GM13976 (cell line): ENCODE data around the gene NUDT14.

ENCODE experiments used
- DNase-seq: peaks from one replicate; pipeline ENCODE4 v3.0.0; 2012; ENCODE audit warnings: low spot score
- in situ Hi-C: fragments of 300-500 bp; cut with MboI; formaldehyde crosslinking; loops from one replicate; pipeline ENCODE4 v1.12.0; 2022; ENCODE audit warnings: low sequenced_read_pairs, mixed read lengths, inconsistent platforms; ENCODE audit not compliant: unreplicated experiment
- TF ChIP-seq, protein P1 (sequence below): IDR thresholded peaks from 2 replicates; pipeline ENCODE4 v1.5.1; 2012; ENCODE audit warnings: borderline replicate concordance, mild to moderate bottlenecking; ENCODE audit not compliant: insufficient read depth; ENCODE audit errors: extremely low read depth, missing control alignments, control extremely low read depth

NUDT14 gene

GRCh38 chr14:105166571-105167302 is 14.4 kb downstream of the NUDT14 start:
- in situ Hi-C loops: no loop called here
- no peak for DNase-seq
- TF ChIP-seq, protein P1, sequence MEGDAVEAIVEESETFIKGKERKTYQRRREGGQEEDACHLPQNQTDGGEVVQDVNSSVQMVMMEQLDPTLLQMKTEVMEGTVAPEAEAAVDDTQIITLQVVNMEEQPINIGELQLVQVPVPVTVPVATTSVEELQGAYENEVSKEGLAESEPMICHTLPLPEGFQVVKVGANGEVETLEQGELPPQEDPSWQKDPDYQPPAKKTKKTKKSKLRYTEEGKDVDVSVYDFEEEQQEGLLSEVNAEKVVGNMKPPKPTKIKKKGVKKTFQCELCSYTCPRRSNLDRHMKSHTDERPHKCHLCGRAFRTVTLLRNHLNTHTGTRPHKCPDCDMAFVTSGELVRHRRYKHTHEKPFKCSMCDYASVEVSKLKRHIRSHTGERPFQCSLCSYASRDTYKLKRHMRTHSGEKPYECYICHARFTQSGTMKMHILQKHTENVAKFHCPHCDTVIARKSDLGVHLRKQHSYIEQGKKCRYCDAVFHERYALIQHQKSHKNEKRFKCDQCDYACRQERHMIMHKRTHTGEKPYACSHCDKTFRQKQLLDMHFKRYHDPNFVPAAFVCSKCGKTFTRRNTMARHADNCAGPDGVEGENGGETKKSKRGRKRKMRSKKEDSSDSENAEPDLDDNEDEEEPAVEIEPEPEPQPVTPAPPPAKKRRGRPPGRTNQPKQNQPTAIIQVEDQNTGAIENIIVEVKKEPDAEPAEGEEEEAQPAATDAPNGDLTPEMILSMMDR: no peak

DNA sequence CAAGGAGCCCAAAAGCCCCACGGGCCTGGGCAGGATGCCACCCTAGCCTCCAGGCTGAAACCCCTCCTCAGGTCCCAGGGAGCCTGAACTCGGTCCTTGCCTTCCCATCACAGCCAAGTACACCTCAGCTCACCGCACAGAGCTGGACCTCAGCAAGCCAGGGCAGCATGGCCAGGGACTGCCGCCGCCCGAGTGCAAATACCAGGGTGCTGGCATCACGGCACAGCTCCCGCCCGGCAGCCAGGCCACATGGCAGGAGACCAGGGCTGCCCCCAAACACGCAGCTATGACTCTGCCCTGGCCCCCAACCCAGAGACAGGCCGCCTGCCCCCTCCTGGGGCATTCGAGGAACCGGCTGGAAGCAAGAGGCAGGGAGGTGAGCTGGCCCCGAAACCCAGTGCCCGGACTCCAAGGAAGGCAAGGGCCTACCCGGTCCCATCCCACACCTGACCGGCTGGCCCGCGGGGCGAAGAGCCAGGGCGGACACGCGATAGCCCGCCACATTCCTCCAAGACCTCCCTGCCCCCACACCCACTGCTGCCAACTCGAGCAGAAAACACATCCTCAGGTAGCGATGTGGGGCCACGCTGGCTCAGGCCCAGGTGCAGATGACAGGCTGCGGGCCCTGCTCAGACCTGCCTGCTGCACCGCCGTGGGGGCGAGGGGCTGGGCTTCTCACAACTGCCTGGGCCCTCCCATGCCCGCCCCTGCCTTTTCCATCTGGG is 15.2 kb downstream of the NUDT14 start:
- DNase-seq: no peak
- TF ChIP-seq, protein P1: no peak
- in situ Hi-C loops: no loop called here

DNA sequence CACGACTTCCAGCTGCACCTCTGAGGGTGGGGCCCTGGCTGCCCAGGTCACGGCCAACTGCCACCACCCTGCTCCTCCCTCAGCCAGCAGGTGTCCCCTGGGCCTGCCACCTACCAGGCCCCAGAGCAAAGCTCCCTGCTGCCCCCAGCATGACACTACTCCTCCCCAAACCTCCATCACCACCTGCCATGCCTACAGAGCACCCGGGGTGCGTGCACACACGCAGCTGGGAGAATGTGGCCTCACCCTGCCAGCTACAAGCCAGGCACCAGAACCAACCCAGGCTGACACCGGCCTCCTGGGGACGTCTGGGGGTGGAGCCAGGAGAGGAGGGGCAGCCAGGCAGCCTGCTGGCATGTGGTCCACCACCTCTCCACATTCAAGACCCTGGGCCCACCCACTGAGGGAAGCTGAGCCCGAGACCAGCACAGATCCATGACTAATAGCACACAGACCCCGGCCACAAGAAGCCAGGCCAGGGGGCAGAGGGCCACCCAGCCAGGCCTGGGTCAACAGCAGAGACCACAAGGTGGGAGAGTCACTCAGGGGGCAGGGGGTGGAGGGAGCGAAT is 15.9 kb downstream of the NUDT14 start:
- DNase-seq: no peak
- TF ChIP-seq, protein P1: no peak
- in situ Hi-C loops: no loop called here

- in situ Hi-C loops: no loop called here
- TF ChIP-seq, protein P1: no peak
- DNase-seq: no peak
Measured at GRCh38 chr14:105163040-105163742, 17.9 kb downstream of the NUDT14 start.

GRCh38 chr14:105162669-105162979 is 18.5 kb downstream of the NUDT14 start:
- DNase-seq: no peak

More at GRCh38 chr14:105162669-105162979, 18.5 kb downstream of the NUDT14 start:
- TF ChIP-seq, protein P1: no peak
- in situ Hi-C loops: no loop called here
